Measurements from ENCODE around the gene AJAP1. TPM values are rescaled to one million over a fixed set of nuclear protein-coding genes. Genes with fewer than 3 reads are reported as not detected.

AJAP1 gene
- total RNA-seq, 1 experiment from 2014 or later, result not detected

GRCh38 chr1:4825800-4826450 lies 171.5 kb downstream of the AJAP1 start:
- Histone ChIP-seq H3K27me3 (ENCODE audit: control insufficient read depth, insufficient read depth, low read length) (no peaks in the 10 kb centered on the region), H3K4me3 (ENCODE audit: low read depth in 2 of 2, low read length in 2 of 2) (no peak overlapping the region), H3K4me1 (ENCODE audit: control insufficient read depth, insufficient read depth, low read length) (no peaks in the 10 kb centered on the region), H3K9me3 (ENCODE audit: control insufficient read depth, insufficient read depth, low read depth, low read length) (no peaks in the 10 kb centered on the region), H3K27ac (ENCODE audit: low read length) (no peak overlapping the region), H3K36me3 (ENCODE audit: control insufficient read depth, insufficient read depth, low read length) (no peaks in the 10 kb centered on the region)
- no TSS peak for BruUV-seq (replicated peaks)
- ChIA-PET CTCF (no interaction called here), POLR2A (no interaction called here)
- DNase-seq (ENCODE audit: low read depth, low spot score) (peak; percentile 1), ATAC-seq (no peak)
- intact Hi-C loops (cut with micrococcal nuclease; ENCODE audit: unreplicated experiment) (loop anchor here (10.0 kb wide), 1 partner anchor 171 kb away; the partner anchor contains the start of gene AJAP1), in situ Hi-C loops (cut with HindIII; ENCODE audit: low pct_unique_long_range_greater_than_20kb, low sequenced_read_pairs) (no loop called here)
- no peak for TF ChIP-seq REST (IDR thresholded peaks at IDR 0.05; ENCODE audit: insufficient read depth in 1 of 2, low read depth in 2 of 2, low read length in 1 of 2)
- TF ChIP-seq TCF7L2 (IDR thresholded peaks at IDR 0.05; ENCODE audit: low read depth, low read length), result no peak
- TF ChIP-seq, protein P1, sequence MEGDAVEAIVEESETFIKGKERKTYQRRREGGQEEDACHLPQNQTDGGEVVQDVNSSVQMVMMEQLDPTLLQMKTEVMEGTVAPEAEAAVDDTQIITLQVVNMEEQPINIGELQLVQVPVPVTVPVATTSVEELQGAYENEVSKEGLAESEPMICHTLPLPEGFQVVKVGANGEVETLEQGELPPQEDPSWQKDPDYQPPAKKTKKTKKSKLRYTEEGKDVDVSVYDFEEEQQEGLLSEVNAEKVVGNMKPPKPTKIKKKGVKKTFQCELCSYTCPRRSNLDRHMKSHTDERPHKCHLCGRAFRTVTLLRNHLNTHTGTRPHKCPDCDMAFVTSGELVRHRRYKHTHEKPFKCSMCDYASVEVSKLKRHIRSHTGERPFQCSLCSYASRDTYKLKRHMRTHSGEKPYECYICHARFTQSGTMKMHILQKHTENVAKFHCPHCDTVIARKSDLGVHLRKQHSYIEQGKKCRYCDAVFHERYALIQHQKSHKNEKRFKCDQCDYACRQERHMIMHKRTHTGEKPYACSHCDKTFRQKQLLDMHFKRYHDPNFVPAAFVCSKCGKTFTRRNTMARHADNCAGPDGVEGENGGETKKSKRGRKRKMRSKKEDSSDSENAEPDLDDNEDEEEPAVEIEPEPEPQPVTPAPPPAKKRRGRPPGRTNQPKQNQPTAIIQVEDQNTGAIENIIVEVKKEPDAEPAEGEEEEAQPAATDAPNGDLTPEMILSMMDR (IDR thresholded peaks at IDR 0.05), result peak; percentile 60

DNA sequence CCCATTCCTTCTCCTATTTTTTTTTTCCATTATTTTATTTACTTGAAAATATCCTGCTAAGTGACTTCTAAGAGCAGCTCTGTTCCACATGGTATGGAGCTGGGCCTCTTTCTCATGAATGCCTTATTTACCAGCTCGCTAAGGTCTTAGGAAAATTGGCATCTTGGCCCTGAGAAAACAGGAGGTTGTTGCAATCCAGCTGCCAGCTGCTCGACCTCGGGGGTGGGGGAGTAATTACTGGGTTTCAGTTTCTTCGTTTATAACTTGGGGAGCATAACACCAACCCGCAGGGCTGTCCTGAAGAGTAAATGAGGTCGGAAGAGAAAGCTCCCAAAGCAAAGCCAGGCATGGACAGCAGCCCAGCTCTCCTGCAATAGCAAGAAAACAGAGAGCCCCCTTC lies 176.3 kb downstream of the AJAP1 start:
- intact Hi-C loops (cut with micrococcal nuclease; ENCODE audit: unreplicated experiment), result no loop called here
- H3K27ac ChIP-seq (ENCODE audit: low read length), result no peak overlapping the region
- no TSS peak for BruUV-seq (replicated peaks)
- H3K9me3 ChIP-seq (ENCODE audit: control insufficient read depth, insufficient read depth, low read depth, low read length), result no peaks in the 10 kb centered on the region
- TF ChIP-seq, protein P1 (IDR thresholded peaks at IDR 0.05), result no peak
- TF ChIP-seq TCF7L2 (IDR thresholded peaks at IDR 0.05; ENCODE audit: low read depth, low read length), result no peak
- TF ChIP-seq POLR2AphosphoS5 (IDR thresholded peaks at IDR 0.05; ENCODE audit: low read depth, low read length), result no peak
- no peak for TF ChIP-seq SIN3A (IDR thresholded peaks at IDR 0.05; ENCODE audit: borderline replicate concordance, insufficient read depth, low read depth, low read length)
- no peak for TF ChIP-seq REST (IDR thresholded peaks at IDR 0.05; ENCODE audit: insufficient read depth in 1 of 2, low read depth in 2 of 2, low read length in 1 of 2)
- H3K4me1 ChIP-seq (ENCODE audit: control insufficient read depth, insufficient read depth, low read length), result no peaks in the 10 kb centered on the region
- no peak overlapping the region for H3K4me3 ChIP-seq (ENCODE audit: low read depth in 2 of 2, low read length in 2 of 2)
- CTCF ChIA-PET, result no interaction called here
- H3K36me3 ChIP-seq (ENCODE audit: control insufficient read depth, insufficient read depth, low read length), result no peaks in the 10 kb centered on the region
- H3K27me3 ChIP-seq (ENCODE audit: control insufficient read depth, insufficient read depth, low read length), result no peaks in the 10 kb centered on the region
- in situ Hi-C loops (cut with HindIII; ENCODE audit: low pct_unique_long_range_greater_than_20kb, low sequenced_read_pairs), result no loop called here
- DNase-seq (ENCODE audit: low read depth, low spot score) (no peak), ATAC-seq (no peak)
- POLR2A ChIA-PET, result no interaction called here

Measured in Panc1 (cell line).